ENCODE data around the gene IRX4. TPM values are rescaled to one million over a fixed set of nuclear protein-coding genes. Genes with fewer than 3 reads are reported as not detected.

IRX4 gene
- polyA plus RNA-seq, 3 donors, result 0.06 TPM; not detected in 2

GRCh38 chr5:1883925-1884677, 1.4 kb upstream of the IRX4 start:
- no peak overlapping the region for H3K27ac ChIP-seq (ENCODE audit: low read depth, low read length)
- 3 to 5% (median 4%) methylated on average over 43 to 49 of the region's 49 CpGs for WGBS, 3 donors

GRCh38 chr5:1883120-1883924, 597 bp upstream of the IRX4 start:
- 1% methylated on average over 77 to 78 of the region's 78 CpGs for WGBS, 3 donors
- no peak overlapping the region for H3K27ac ChIP-seq (ENCODE audit: low read depth, low read length)

DNA sequence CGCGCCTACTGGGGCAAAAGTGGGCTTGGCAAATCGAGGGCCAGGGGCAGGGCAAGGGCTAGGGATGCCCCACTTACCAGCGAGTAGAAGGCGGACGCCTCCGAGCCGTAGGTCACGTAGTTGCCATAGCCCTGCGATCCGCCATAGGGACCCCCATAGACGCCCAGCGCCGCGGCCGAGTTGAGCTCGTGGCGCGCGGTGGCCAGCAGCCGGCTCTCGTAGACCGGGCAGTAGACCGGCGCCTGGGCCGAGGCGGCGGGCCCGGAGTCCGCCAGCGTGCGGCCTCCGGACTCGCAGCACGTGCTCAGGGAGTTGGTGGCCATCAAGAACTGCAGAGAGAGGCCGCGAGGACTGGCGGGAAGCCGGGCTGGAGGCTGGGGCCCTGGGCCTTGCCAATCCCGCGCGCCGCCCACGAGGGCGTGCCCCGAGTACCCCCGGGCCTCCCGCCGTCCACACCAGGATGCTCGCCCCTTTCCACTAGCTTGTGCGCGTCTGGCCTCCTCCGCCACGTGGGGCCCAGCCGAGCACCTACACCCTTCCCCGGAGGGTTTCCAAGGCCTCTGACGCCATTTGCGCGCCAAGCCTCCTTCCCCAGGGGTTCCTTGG, 891 bp downstream of the IRX4 start:
- H3K27ac ChIP-seq (ENCODE audit: low read depth, low read length), result no peak overlapping the region
- 5 to 11% (median 7%) methylated on average over 52 to 59 of the region's 59 CpGs for WGBS, 3 donors

DNA sequence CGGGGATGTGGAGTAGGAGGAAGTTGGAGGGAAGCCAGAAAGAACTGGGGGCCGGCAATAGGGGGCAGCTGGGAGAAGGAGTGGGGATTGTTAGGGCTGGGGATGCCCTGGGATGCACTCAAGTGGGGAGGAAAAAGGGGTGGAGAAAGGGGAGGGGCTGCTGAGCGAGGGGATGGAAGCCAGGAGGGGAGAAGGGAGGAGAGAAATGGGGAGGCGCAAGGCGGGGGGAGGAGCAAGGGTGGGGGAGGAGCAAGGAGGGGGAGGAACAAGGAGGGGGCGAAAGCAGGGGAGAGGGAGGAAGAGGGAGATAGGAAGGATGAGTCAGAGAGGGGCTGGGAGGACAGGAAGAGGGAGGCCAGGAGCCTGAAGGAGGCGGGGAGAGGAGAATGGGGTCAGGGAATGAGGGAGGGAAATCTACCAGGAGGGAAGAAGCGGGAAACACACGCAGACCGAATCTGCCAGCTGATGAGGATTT, 1.6 kb downstream of the IRX4 start:
- WGBS, 3 donors, result 2 to 10% (median 4%) methylated on average over 9 to 10 of the region's 10 CpGs
- H3K27ac ChIP-seq (ENCODE audit: low read depth, low read length), result no peak overlapping the region

DNA sequence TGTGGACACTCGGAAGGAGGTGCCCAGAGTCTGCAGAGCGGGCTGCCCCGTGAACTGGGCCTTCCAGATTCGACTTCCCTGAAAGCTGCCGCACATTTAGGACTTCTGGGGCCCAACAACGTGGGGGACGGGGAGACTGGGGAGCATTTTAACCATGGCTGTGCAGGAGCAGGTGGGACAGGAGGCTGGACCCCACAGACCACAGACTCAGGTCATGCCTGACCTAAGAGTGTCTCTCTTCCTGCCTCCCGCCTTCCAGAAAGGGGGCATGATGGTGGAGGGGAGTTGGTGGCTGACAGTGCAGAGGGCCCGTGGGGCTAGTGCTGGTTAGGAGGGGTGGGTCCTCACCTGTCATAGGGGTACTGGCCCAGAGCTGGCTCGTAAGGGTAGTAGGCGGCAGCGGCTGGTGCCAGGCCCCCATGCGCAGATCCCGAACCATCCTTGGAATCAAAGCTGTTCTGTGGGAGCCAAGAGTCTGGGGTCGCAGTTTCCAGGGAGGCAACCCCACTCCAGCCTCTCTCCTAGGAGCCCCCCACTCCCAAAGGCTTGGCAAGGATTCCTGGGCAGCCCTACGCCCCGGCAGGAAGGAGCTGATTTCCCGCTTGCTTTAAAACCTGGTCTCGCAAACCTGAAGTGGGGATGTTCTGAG, 2.2 kb downstream of the IRX4 start:
- H3K27ac ChIP-seq (ENCODE audit: low read depth, low read length), result no peak overlapping the region
- WGBS, 3 donors, result 16 to 19% (median 16%) methylated on average over 19 of the region's 19 CpGs

GRCh38 chr5:1879292-1880263, 3.1 kb downstream of the IRX4 start:
- no peak overlapping the region for H3K27ac ChIP-seq (ENCODE audit: low read depth, low read length)
- WGBS, 3 donors, result 9 to 14% (median 10%) methylated on average over 46 to 48 of the region's 48 CpGs

DNA sequence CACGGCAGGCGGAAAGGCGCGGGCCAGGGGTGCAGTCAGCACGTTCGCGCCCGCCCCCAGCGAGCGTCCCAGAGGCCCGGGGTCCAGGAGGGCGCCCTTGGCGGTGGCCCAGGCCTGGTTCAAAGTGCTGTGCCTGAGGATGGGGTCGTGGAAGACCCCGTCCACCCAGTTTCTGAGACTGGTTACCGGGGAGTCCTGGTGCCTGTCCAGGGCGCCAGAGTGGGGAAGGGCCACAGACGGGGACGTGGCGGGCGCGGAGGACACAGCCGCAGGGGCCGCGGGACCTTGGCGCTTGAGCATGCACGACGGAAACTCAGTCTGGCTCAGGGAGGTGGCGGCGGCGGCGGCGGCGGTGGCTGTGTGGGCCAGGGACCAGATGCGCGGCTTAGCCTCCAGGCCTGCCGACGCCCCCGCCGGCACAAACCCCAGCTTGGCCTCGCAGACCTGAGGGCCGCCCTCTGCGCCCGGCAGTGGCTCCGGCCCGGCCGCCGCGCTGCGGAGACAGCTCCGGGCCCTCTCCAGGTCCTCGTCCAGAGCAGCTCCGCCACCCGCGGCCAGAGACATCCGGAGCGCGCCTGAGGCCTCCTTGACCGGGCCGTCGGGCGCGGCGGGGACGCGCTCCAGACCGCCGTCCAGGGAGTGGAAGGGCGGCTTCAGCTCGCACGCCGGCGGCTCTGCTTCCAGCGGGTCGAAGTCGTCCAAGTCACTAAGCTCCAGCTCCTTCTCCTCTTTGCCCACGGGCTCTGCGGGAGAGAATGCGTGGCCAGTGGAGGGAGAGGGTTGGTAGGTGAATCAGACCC, 4.5 kb downstream of the IRX4 start:
- WGBS, 3 donors, result 2 to 4% (median 2%) methylated on average over 53 to 79 of the region's 79 CpGs
- H3K27ac ChIP-seq (ENCODE audit: low read depth, low read length), result no peak overlapping the region

- H3K27ac ChIP-seq (ENCODE audit: low read depth, low read length), result no peak overlapping the region
- WGBS, 3 donors, result 7 to 10% (median 8%) methylated on average over 45 to 46 of the region's 46 CpGs
Measured at GRCh38 chr5:1877103-1878049, 5.3 kb downstream of the IRX4 start.

- H3K27ac ChIP-seq (ENCODE audit: low read depth, low read length), result no peak overlapping the region
- WGBS, 3 donors, result 2 to 3% (median 3%) methylated on average over 39 to 43 of the region's 43 CpGs
Measured at GRCh38 chr5:1876660-1877064, 6.1 kb downstream of the IRX4 start.

DNA sequence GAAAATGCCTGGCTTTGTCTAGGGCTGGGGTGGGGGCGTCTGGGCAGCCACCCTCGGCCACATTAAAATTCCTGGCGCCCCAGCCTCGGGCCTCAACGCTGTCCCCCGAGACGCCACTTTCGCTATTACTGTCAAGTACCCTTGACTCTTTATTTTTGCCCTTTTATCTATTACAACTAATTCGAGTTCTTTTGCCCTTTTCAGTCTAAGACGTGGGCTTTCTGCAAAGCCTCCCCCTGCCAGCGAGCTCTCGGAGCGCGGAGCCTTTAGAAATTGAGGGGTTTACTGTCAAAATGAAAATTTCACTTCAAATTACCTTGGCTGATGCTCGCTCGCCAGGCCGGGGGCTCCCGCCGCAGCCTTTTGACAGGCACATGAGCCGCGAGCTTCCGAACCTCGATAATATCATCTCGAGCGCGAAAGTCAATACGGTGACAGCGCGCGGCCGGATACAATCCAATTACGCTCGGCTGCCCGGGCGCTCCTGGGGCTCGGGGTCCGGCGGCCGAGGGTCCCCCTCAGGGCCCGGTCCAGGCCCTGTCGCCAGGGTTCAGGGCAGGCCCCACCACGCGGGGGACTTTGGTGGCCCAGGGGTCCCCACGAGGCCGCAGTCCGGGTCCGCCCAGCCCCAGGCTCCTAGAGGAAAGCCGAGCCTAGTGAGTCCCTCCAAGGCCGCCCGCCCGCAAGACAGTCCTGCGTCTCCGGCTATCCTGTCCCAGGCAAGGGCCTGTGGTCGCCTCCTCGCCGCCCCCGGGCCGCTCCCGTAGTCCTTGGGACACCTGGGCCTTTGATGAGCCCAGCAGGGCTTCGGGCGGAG, 6.7 kb downstream of the IRX4 start:
- WGBS, 3 donors, result 1 to 3% (median 2%) methylated on average over 60 to 61 of the region's 61 CpGs
- no peak overlapping the region for H3K27ac ChIP-seq (ENCODE audit: low read depth, low read length)

GRCh38 chr5:1875281-1875842, 7.4 kb downstream of the IRX4 start:
- WGBS, 3 donors, result 5 to 6% (median 6%) methylated on average over 36 of the region's 36 CpGs

GRCh38 chr5:1874771-1875220, 7.9 kb downstream of the IRX4 start:
- H3K27ac ChIP-seq (ENCODE audit: low read depth, low read length), result no peak overlapping the region
- 2 to 4% (median 3%) methylated on average over 36 of the region's 36 CpGs for WGBS, 3 donors

More at GRCh38 chr5:1875281-1875842, 7.4 kb downstream of the IRX4 start:
- no peak overlapping the region for H3K27ac ChIP-seq (ENCODE audit: low read depth, low read length)

- no peak overlapping the region for H3K27ac ChIP-seq (ENCODE audit: low read depth, low read length)
- 3 to 8% (median 4%) methylated on average over 10 of the region's 10 CpGs for WGBS, 3 donors
Measured at GRCh38 chr5:1874348-1874747, 8.4 kb downstream of the IRX4 start.

- WGBS, 3 donors, result 22 to 24% (median 23%) methylated on average over 13 of the region's 13 CpGs
- H3K27ac ChIP-seq (ENCODE audit: low read depth, low read length), result no peak overlapping the region
Measured at GRCh38 chr5:1873243-1873959, 9.3 kb downstream of the IRX4 start.
